Measurements from ENCODE around the gene DAZL.
A peak's percentile ranks its signal among the peaks of the same experiment; 100 is the strongest.

DAZL gene

GRCh38 chr3:16568115-16568514 lies 37.1 kb downstream of the DAZL start:
- in situ Hi-C loops (cut with MboI; ENCODE audit: low sequenced_read_pairs, unreplicated experiment) = no loop called here
- no peak for DNase-seq (ENCODE audit: low spot score)
- no peak for TF ChIP-seq CTCF (IDR thresholded peaks at IDR 0.05; ENCODE audit: borderline replicate concordance, control extremely low read depth, extremely low read depth, insufficient read depth, missing control alignments)

GRCh38 chr3:16559653-16560365 lies 45.4 kb downstream of the DAZL start:
- no peak for TF ChIP-seq CTCF (IDR thresholded peaks at IDR 0.05; ENCODE audit: borderline replicate concordance, control extremely low read depth, extremely low read depth, insufficient read depth, missing control alignments)
- no peak for DNase-seq (ENCODE audit: low spot score)
- in situ Hi-C loops (cut with MboI; ENCODE audit: low sequenced_read_pairs, unreplicated experiment) = loop anchor here (10.0 kb wide), 1 partner anchor 285 kb away; no protein-coding TSS in a partner anchor

- TF ChIP-seq CTCF (IDR thresholded peaks at IDR 0.05; ENCODE audit: borderline replicate concordance, control extremely low read depth, extremely low read depth, insufficient read depth, missing control alignments) = no peak
- in situ Hi-C loops (cut with MboI; ENCODE audit: low sequenced_read_pairs, unreplicated experiment) = loop anchor here (10.0 kb wide), 1 partner anchor 279 kb away; no protein-coding TSS in a partner anchor
- no peak for DNase-seq (ENCODE audit: low spot score)
Measured at GRCh38 chr3:16554126-16554525, 51.1 kb downstream of the DAZL start.

GRCh38 chr3:16552757-16553156 lies 52.5 kb downstream of the DAZL start:
- in situ Hi-C loops (cut with MboI; ENCODE audit: low sequenced_read_pairs, unreplicated experiment) = loop anchor here (10.0 kb wide), 1 partner anchor 278 kb away; no protein-coding TSS in a partner anchor
- DNase-seq (ENCODE audit: low spot score) = no peak
- TF ChIP-seq CTCF (IDR thresholded peaks at IDR 0.05; ENCODE audit: borderline replicate concordance, control extremely low read depth, extremely low read depth, insufficient read depth, missing control alignments) = no peak

GRCh38 chr3:16551342-16551976 lies 53.8 kb downstream of the DAZL start:
- no peak for TF ChIP-seq CTCF (IDR thresholded peaks at IDR 0.05; ENCODE audit: borderline replicate concordance, control extremely low read depth, extremely low read depth, insufficient read depth, missing control alignments)
- in situ Hi-C loops (cut with MboI; ENCODE audit: low sequenced_read_pairs, unreplicated experiment) = loop anchor here (10.0 kb wide), 1 partner anchor 277 kb away; no protein-coding TSS in a partner anchor
- no peak for DNase-seq (ENCODE audit: low spot score)

GRCh38 chr3:16550676-16551341 lies 54.4 kb downstream of the DAZL start:
- in situ Hi-C loops (cut with MboI; ENCODE audit: low sequenced_read_pairs, unreplicated experiment) = loop anchor here (10.0 kb wide), 1 partner anchor 276 kb away; no protein-coding TSS in a partner anchor
- peak; percentile 82 for TF ChIP-seq CTCF (IDR thresholded peaks at IDR 0.05; ENCODE audit: borderline replicate concordance, control extremely low read depth, extremely low read depth, insufficient read depth, missing control alignments)
- DNase-seq (ENCODE audit: low spot score) = peak; percentile 60
